GM10847 (cell line): Measurements from ENCODE around the gene ROBO4.

Experiments used
- POLR2A ChIP-seq: IDR thresholded peaks from 2 replicates; pipeline ENCODE4 v1.6.1; 2011; ENCODE audit not compliant: insufficient read length; ENCODE audit errors: extremely low read depth

The ROBO4 gene

GRCh38 chr11:124863137-124863825 is 34.4 kb downstream of the ROBO4 start:
- no peak for TF ChIP-seq POLR2A

GRCh38 chr11:124861670-124862069 is 36.0 kb downstream of the ROBO4 start:
- no peak for TF ChIP-seq POLR2A

- no peak for TF ChIP-seq POLR2A
These were observed 38.5 kb downstream of the ROBO4 start for GRCh38 chr11:124859171-124859570.

- no peak for TF ChIP-seq POLR2A
These were observed 51.5 kb downstream of the ROBO4 start for GRCh38 chr11:124846070-124846673.

GRCh38 chr11:124844664-124845079 is 53.0 kb downstream of the ROBO4 start:
- no peak for TF ChIP-seq POLR2A

- TF ChIP-seq POLR2A: no peak
These were observed 54.1 kb downstream of the ROBO4 start for GRCh38 chr11:124843616-124843910.

- TF ChIP-seq POLR2A: no peak
These were observed 55.4 kb downstream of the ROBO4 start for GRCh38 chr11:124842305-124842704.

GRCh38 chr11:124841840-124842239 is 55.8 kb downstream of the ROBO4 start:
- no peak for TF ChIP-seq POLR2A

- TF ChIP-seq POLR2A: no peak
These were observed 56.5 kb downstream of the ROBO4 start for GRCh38 chr11:124841201-124841600.

GRCh38 chr11:124840666-124841065 is 57.0 kb downstream of the ROBO4 start:
- TF ChIP-seq POLR2A: no peak

- TF ChIP-seq POLR2A: no peak
These were observed 57.6 kb downstream of the ROBO4 start for GRCh38 chr11:124839972-124840621.

- TF ChIP-seq POLR2A: no peak
These were observed 58.3 kb downstream of the ROBO4 start for GRCh38 chr11:124839128-124839971.

GRCh38 chr11:124838805-124839127 is 58.9 kb downstream of the ROBO4 start:
- TF ChIP-seq POLR2A: no peak

- no peak for TF ChIP-seq POLR2A
These were observed 60.2 kb downstream of the ROBO4 start for GRCh38 chr11:124837491-124837856.

GRCh38 chr11:124835918-124836317 is 61.7 kb downstream of the ROBO4 start:
- TF ChIP-seq POLR2A: no peak

- no peak for TF ChIP-seq POLR2A
These were observed 63.0 kb downstream of the ROBO4 start for GRCh38 chr11:124834526-124835180.
